HK-2 (cell line): ENCODE measurements around the gene ELF4.

Source experiments
- DNase-seq: peaks from one replicate; pipeline ENCODE4 v3.0.0-alpha.2; 2018; ENCODE audit not compliant: unreplicated experiment

Gene ELF4

DNA sequence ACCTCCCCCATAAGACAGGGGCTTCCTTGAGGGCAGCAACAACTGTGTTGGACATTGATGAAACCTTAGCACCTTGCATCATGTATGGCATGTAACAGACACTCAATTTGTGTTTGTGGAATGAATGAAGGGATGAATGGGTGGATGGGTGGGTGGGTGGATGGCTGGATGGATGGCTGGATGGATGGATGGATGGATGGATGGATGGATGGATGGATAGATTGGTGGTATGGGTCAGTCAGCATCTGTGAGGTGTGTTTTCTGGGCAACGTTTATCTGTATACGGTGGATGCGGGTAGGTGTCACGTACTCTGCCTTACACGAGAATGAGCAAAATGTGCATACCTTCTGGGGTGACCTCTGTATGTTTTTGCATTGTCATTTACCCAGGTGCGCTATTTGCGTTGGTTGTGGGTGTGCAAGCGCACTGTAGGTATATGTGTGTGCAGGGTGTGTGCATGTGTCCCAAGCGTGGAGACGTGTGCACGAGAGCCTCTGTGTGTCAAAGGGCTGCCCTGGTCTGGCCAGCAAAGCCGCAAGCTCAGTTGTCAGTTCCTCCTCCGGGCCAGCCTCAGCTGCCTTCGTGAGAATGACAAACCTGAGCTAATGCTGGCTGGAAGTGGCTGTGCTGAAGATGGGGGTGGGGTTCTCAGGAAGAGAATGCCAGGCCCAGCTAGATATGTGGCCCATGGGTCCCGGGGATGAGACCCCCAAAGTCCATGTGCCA lies 26.5 kb downstream of the ELF4 start:
- DNase-seq, result no peak

DNA sequence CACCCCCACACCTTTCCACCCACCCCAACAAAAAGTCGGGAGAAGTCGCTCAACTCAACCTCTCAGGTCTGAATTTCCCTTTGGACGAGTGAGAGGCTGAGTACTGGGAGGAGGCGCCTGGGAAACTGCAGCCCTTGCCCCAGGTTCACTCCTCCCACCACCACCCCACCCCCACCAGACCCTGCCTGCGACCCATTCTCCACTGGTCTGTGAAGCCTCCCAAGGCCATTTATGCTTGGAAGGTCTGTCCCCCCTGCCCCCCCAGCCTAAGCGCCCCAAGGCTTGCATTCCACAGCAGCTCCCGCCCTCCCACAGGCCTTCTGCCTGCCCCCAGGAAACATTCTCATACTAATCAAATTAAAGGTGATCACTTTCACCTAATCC lies 27.2 kb downstream of the ELF4 start:
- no peak for DNase-seq

- no peak for DNase-seq
These were observed 27.8 kb downstream of the ELF4 start for GRCh38 chrX:130082244-130083106.

GRCh38 chrX:130081421-130082045 lies 28.8 kb downstream of the ELF4 start:
- DNase-seq, result no peak

DNA sequence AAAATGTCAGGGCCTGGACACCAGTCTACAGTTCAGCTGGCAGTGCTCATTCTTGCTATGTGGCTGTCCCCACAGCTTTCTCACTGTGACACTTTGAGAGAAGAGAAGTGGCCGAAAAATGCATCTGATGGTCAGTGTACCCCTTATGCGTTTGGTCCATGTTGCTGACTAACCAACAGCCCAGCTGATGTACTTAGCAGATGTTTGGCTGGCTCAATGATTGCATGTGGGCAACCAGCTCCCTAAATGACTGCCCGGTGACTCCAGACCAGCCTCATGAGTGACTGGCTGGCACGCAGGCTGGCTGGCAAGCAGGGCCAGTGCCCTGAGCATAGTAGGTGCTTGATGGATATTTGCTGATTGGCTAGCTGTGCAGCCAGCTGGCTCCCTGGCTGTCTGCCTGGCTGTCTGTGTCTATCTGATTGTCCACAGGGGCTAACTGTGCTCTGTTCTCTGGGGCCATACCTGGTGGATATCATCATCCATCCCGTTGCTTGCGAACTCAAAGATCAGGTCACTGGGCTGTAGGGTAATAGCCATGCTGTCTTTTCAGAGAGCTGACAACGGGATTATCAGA lies 29.4 kb downstream of the ELF4 start:
- DNase-seq, result no peak

DNA sequence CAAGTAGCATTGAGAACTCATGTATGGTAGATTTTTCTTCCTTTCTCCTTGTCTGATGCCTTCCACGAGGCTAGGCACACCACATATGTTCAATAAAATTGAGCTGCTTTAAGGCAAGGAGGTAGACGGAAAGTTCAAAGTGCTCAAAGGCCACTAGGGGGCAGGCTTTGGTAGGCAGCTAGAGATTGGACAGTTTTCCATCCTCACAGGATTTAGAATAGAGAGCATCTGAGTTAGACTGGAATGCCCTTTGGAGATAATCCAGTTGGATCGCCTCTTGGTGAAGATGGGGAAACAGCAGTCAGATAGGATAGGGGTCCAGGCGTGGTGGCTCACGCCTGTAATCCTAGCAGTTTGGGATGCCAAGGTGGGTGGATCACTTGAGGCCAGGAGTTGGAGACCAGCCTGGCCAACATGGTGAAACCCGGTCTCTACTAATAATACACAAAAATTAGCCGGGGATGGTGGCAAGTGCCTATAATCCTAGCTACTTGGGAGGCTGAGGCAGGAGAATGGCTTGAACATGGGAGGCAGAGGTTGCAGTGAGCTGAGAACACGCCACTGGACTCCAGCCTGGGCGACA lies 30.4 kb downstream of the ELF4 start:
- peak; percentile 44 for DNase-seq

- no peak for DNase-seq
These were observed 34.5 kb downstream of the ELF4 start for GRCh38 chrX:130075777-130076176.

DNA sequence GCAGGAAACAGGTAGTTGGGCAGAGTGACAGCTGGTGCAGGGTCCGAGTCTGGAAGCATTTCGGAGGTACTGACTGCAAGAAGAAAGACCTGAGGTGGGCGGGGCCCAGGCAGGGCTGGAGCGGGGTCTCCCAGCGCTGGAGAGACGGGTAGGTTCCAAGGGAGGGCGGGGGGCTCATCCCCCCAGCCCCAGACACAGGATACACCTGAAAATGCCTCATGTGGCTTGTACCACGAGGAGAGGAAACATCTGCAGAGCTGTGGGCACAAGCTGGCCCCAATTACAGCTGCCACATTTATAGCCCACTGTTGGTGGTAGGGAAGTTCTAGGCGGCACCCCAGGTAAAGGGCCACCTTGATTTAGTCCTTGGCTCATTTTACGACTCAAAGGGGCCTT lies 38.0 kb downstream of the ELF4 start:
- no peak for DNase-seq

- DNase-seq, result no peak
These were observed 38.5 kb downstream of the ELF4 start for GRCh38 chrX:130071611-130072344.

DNA sequence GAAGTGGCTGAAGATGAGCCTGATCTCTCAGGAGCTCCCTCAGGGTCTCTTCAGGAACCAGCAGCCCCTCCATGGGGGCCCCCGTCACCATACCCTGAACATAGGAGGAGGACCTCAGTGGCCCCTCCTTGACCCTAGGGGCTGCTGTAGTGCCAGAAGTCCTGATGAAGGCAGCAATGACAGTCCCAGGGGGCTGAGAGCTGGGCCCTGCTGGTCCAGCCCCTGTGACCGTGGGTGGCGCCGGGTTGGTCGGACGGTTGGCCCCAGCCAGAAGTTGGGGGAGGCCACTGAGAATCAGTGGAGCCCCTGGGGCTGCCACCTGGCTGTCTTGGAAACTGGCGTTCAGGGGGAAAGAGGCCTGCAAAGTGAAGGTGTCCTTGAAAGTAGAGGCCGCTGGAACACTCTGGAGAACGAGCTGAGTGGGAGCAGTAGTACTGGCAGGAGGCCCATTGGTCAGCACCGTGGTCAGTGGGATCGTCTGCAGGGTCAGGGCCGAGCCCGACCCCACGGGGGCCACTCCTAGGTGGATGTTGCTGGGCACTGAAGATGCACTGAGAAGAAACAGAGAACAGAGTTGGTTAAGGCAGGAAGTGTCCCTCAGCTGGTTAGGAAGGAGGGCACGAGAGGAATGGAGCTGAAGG lies 43.2 kb downstream of the ELF4 start:
- no peak for DNase-seq

GRCh38 chrX:130060122-130061069 lies 49.9 kb downstream of the ELF4 start:
- peak; percentile 89 for DNase-seq

GRCh38 chrX:130058652-130059051 lies 51.6 kb downstream of the ELF4 start:
- no peak for DNase-seq

GRCh38 chrX:130057209-130057608 lies 53.1 kb downstream of the ELF4 start:
- DNase-seq, result no peak

GRCh38 chrX:130055899-130056298 lies 54.4 kb downstream of the ELF4 start:
- DNase-seq, result no peak

GRCh38 chrX:130055103-130055502 lies 55.2 kb downstream of the ELF4 start:
- no peak for DNase-seq

DNA sequence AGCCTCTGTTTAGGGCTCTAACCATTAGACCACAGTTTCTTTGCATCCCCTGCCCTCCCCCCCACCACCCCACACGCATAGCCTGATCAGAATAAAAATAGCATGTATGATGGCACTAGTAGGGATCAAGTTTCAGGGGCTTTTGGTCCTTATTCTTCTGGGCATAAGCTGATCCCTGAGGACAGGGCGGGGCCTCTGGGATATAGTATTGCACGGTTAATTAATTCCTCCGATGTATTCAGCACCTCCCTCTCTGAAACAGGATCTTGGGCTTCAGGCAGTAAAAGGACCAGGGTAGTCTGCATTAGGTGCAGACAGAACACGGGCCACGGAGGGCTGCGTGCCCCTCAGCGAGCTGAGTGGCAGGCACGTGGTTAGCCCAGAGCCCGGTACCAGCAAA lies 57.1 kb downstream of the ELF4 start:
- DNase-seq, result no peak

DNA sequence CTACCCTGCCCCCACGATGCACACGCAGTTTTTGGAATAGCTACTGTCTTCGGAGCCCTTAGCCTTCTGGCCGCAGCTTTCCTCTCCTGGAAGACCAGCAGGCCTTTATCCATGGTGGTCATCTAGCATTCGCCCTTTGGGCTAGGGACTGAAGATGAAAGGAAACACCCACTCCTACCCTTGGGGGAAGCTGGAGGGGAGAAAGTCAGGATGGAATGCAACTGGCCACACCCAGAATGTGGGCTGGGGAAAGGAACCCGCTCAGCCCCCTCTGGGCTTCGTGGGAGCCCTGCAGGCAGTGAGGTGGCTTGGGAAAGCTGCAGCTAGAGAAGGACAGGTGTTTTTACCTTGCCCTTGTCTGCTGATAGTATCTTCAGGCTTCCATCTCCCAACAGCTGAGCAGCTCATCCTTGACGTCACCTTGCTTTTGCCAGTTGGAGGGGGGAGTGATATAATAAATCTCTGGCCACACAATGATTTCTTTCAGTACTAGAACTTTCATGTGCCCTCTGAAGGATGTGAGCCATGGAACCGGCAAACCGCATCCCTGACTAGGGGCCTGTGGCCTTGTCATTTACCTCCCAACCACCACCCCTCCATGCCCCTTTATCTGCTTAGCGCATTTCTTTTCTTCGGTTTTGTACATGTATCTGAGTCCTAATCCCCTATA lies 59.0 kb downstream of the ELF4 start:
- no peak for DNase-seq

GRCh38 chrX:130049821-130050220 lies 60.5 kb downstream of the ELF4 start:
- DNase-seq, result no peak

DNA sequence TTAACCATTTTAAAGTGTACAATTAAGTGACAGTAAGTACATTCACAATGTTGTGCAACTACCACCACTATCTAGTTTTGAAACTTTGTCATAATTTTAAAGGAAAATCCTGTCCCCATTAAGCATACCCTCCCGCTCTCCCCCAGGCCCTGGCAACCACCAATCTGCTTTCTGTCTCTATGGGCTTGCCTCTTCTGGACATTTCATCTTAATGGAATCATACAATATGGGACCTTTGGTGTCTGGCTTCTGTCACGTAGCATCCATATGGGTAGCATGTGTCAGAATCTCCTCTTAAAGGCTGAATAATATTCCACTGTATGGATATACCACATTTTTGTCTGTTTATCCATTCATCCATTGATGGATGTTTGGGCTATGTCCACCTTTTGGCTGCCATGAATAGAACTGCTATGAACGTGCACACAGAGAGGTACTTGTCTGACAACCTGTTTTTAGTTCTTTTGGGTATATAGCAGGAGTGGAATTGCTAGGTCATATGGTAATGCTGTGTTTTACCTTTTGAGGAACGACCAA lies 61.5 kb downstream of the ELF4 start:
- no peak for DNase-seq
